Measurements from ENCODE around the gene RLBP1. TPM values are rescaled to one million over a fixed set of nuclear protein-coding genes. Genes with fewer than 3 reads are reported as not detected.

Gene RLBP1
- total and polyA plus RNA-seq, 2 donors (not counting 3 experiments of a cell fraction or from before 2014, with no cell fraction given) = not detected

DNA sequence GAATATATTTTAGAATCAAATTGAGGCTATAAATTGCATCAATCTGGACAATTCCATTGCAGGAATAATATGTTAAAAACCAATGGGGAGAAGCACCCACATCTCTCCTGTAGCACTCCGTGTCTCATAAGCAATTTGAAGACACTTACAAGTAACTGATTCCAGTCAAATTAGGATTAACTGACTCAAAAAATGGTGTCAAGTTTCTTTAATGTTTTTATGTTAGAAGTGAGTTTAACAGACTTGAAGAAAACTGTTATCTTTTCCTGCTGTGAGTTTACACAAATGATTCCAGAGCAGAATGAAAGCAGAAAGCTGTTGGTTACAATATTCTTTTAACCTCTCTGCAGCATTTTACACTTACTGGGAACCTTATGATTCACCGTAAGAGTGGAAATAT is 23.2 kb downstream of the RLBP1 start:
- H3K27me3 ChIP-seq (ENCODE audit: control insufficient read depth in 2 of 2, insufficient read depth in 2 of 2, low read length in 2 of 2) = no peaks in the 10 kb centered on the region
- no peaks in the 10 kb centered on the region for H3K9me3 ChIP-seq (replicated peaks; ENCODE audit: control insufficient read depth, insufficient read depth, low read length)
- no peaks in the 10 kb centered on the region for H3K9me1 ChIP-seq (replicated peaks; ENCODE audit: control insufficient read depth, extremely low read depth, insufficient read depth, low read length)
- no TSS peak for BruUV-seq (replicated peaks)
- dilution Hi-C loops (cut with MboI; ENCODE audit: extremely low pct_ligation_motif_present, low sequenced_read_pairs) (no loop called here), intact Hi-C loops (cut with micrococcal nuclease) (no loop called here)
- POLR2A ChIA-PET = no interaction called here
- H2AFZ ChIP-seq (ENCODE audit: low read depth, low read length) = no peak overlapping the region
- no peak overlapping the region for H3K27ac ChIP-seq (ENCODE audit: insufficient read depth, low read depth, low read length)
- no peak overlapping the region for H3K4me3 ChIP-seq (replicated peaks in 1 of 3; ENCODE audit: insufficient read depth in 1 of 3, low read depth in 1 of 3, low read length in 3 of 3)
- DNase-seq (ENCODE audit: low read depth, low spot score) = no peak
- H3K4me2 ChIP-seq (ENCODE audit: insufficient read depth, low read length) = no peak overlapping the region
- FAIRE-seq = no peak
- no peaks in the 10 kb centered on the region for H3K79me2 ChIP-seq (ENCODE audit: control insufficient read depth, insufficient read depth, low read length)
- H3K36me3 ChIP-seq (ENCODE audit: control insufficient read depth in 2 of 2, extremely low read depth in 1 of 2, insufficient read depth in 2 of 2, low read length in 2 of 2) = no peaks in the 10 kb centered on the region
- TF ChIP-seq, protein P1, sequence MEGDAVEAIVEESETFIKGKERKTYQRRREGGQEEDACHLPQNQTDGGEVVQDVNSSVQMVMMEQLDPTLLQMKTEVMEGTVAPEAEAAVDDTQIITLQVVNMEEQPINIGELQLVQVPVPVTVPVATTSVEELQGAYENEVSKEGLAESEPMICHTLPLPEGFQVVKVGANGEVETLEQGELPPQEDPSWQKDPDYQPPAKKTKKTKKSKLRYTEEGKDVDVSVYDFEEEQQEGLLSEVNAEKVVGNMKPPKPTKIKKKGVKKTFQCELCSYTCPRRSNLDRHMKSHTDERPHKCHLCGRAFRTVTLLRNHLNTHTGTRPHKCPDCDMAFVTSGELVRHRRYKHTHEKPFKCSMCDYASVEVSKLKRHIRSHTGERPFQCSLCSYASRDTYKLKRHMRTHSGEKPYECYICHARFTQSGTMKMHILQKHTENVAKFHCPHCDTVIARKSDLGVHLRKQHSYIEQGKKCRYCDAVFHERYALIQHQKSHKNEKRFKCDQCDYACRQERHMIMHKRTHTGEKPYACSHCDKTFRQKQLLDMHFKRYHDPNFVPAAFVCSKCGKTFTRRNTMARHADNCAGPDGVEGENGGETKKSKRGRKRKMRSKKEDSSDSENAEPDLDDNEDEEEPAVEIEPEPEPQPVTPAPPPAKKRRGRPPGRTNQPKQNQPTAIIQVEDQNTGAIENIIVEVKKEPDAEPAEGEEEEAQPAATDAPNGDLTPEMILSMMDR (IDR thresholded peaks at IDR 0.05; ENCODE audit: extremely low read depth in 1 of 2, insufficient read depth in 1 of 2, low read depth in 1 of 2, low read length in 2 of 2) = no peak
- no peak for TF ChIP-seq JUN (IDR thresholded peaks at IDR 0.05; ENCODE audit: borderline replicate concordance, insufficient read depth, insufficient read length, low read depth)
- no peak for TF ChIP-seq FOS (IDR thresholded peaks at IDR 0.05; ENCODE audit: borderline replicate concordance, insufficient read depth, low read length)
- no peak for TF ChIP-seq MYC (IDR thresholded peaks at IDR 0.05; ENCODE audit: low read depth, low read length)
- TF ChIP-seq, protein P2, sequence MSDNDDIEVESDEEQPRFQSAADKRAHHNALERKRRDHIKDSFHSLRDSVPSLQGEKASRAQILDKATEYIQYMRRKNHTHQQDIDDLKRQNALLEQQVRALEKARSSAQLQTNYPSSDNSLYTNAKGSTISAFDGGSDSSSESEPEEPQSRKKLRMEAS (IDR thresholded peaks at IDR 0.05; ENCODE audit: insufficient read depth, insufficient read length) = no peak
- no peak for TF ChIP-seq POLR2A (IDR thresholded peaks at IDR 0.05; ENCODE audit: low read depth, low read length)
- TF ChIP-seq GATA2 (IDR thresholded peaks at IDR 0.05; ENCODE audit: insufficient read depth, insufficient read length, low read depth, low read length) = no peak
- TF ChIP-seq POLR2AphosphoS5 (IDR thresholded peaks at IDR 0.05; ENCODE audit: insufficient read depth, low read depth, low read length) = no peak
- no peak for TF ChIP-seq EZH2 (IDR thresholded peaks at IDR 0.05; ENCODE audit: borderline replicate concordance, low read depth, low read length, severe bottlenecking)
- H4K20me1 ChIP-seq (replicated peaks; ENCODE audit: control insufficient read depth, extremely low read depth, insufficient read depth, low read length) = no peaks in the 10 kb centered on the region
- H3K9ac ChIP-seq (replicated peaks; ENCODE audit: extremely low read depth, insufficient read depth, low read length) = no peak overlapping the region
- H3K4me1 ChIP-seq (ENCODE audit: control insufficient read depth, extremely low read depth, insufficient read depth, low read length) = peaks cover 4% of the 10 kb centered on the region
- CTCF ChIA-PET = interaction anchor here (2.2 to 7.3 kb wide), 2 partner anchors 8 to 21 kb away, joined by 7 to 80 read pairs; no protein-coding TSS in a partner anchor
